HFFc6 (cell line): ENCODE measurements around the gene UBL3. TPM values are rescaled to one million over a fixed set of nuclear protein-coding genes. Genes with fewer than 3 reads are reported as not detected.

Experiments
- DNase-seq: peaks from one replicate; pipeline ENCODE4 v3.0.0-alpha.2; 2018
- H3K27ac Mint-ChIP-seq: 2 replicates; pipeline ENCODE4 v1.8.0; 2020; ENCODE audit warnings: mild to moderate bottlenecking, mixed read lengths
- H3K27me3 Mint-ChIP-seq: 2 replicates; pipeline ENCODE4 v1.8.0; 2021; ENCODE audit warnings: mild to moderate bottlenecking, moderate library complexity, mixed read lengths; ENCODE audit not compliant: insufficient read depth
- H3K36me3 Mint-ChIP-seq: 2 replicates; pipeline ENCODE4 v1.8.0; 2021; ENCODE audit warnings: low read depth, mixed read lengths
- H3K4me1 Mint-ChIP-seq: 2 replicates; pipeline ENCODE4 v1.8.0; 2020; ENCODE audit warnings: low read depth, mixed read lengths
- H3K4me3 Mint-ChIP-seq: 2 replicates; pipeline ENCODE4 v1.8.0; 2020; ENCODE audit warnings: mild to moderate bottlenecking, moderate library complexity, mixed read lengths
- H3K9me3 Mint-ChIP-seq: 2 replicates; pipeline ENCODE4 v1.8.0; 2020; ENCODE audit warnings: mild to moderate bottlenecking, mixed read lengths
- total RNA-seq, 6 experiments: library from RNA; stranded (reverse); fragmentation: NEBNext Ultra II Directional; extraction: Animal tissue kit (Norgen Biotek cat#: 25700); gene quantifications; 2 replicates in 1 of 6; 3 replicates in 5 of 6; pipeline ENCODE4 v1.2.3, GENCODE V29; 2021
- TF ChIP-seq, protein P1 (sequence below): fragments of 200-600 bp; sonication (generic); IDR thresholded peaks from 2 replicates; pipeline ENCODE4 v1.5.0; 2021; ENCODE audit warnings: antibody characterized with exemption, mild to moderate bottlenecking

The UBL3 gene
- total RNA-seq, 6 experiments from 2014 or later: 38.0 to 57.4 (median 44.6) TPM

GRCh38 chr13:29835280-29836061 is 14.9 kb downstream of the UBL3 start:
- Mint-ChIP-seq H3K36me3 (peaks cover 13% of the 10 kb centered on the region), H3K4me1 (peaks cover 71% of the 10 kb centered on the region), H3K4me3 (peak overlapping the region; percentile 31; the same call in 1 of the 2 replicates), H3K27ac (no peak overlapping the region), H3K27me3 (peaks cover 3% of the 10 kb centered on the region; the same call in 1 of the 2 replicates), H3K9me3 (no peaks in the 10 kb centered on the region)
- TF ChIP-seq, protein P1, sequence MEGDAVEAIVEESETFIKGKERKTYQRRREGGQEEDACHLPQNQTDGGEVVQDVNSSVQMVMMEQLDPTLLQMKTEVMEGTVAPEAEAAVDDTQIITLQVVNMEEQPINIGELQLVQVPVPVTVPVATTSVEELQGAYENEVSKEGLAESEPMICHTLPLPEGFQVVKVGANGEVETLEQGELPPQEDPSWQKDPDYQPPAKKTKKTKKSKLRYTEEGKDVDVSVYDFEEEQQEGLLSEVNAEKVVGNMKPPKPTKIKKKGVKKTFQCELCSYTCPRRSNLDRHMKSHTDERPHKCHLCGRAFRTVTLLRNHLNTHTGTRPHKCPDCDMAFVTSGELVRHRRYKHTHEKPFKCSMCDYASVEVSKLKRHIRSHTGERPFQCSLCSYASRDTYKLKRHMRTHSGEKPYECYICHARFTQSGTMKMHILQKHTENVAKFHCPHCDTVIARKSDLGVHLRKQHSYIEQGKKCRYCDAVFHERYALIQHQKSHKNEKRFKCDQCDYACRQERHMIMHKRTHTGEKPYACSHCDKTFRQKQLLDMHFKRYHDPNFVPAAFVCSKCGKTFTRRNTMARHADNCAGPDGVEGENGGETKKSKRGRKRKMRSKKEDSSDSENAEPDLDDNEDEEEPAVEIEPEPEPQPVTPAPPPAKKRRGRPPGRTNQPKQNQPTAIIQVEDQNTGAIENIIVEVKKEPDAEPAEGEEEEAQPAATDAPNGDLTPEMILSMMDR: no peak
- no peak for DNase-seq

GRCh38 chr13:29832761-29833298 is 17.6 kb downstream of the UBL3 start:
- Mint-ChIP-seq H3K36me3 (peaks cover 19% of the 10 kb centered on the region), H3K4me1 (peaks cover 55% of the 10 kb centered on the region), H3K27me3 (peaks cover 3% of the 10 kb centered on the region), H3K9me3 (no peaks in the 10 kb centered on the region; the same call in 1 of the 2 replicates), H3K4me3 (no peak overlapping the region), H3K27ac (no peak overlapping the region)
- TF ChIP-seq, protein P1: no peak
- DNase-seq: no peak

GRCh38 chr13:29830000-29830399 is 20.4 kb downstream of the UBL3 start:
- H3K4me1 Mint-ChIP-seq: peaks cover 37% of the 10 kb centered on the region
- H3K36me3 Mint-ChIP-seq: peaks cover 23% of the 10 kb centered on the region
- no peak overlapping the region for H3K27ac Mint-ChIP-seq
- H3K27me3 Mint-ChIP-seq: peaks cover 3% of the 10 kb centered on the region
- H3K9me3 Mint-ChIP-seq: no peaks in the 10 kb centered on the region; the same call in 1 of the 2 replicates
- no peak overlapping the region for H3K4me3 Mint-ChIP-seq
- no peak for DNase-seq
- TF ChIP-seq, protein P1: 0 out of 2 replicates have a peak, but pooled peaks have one; percentile 12

DNA sequence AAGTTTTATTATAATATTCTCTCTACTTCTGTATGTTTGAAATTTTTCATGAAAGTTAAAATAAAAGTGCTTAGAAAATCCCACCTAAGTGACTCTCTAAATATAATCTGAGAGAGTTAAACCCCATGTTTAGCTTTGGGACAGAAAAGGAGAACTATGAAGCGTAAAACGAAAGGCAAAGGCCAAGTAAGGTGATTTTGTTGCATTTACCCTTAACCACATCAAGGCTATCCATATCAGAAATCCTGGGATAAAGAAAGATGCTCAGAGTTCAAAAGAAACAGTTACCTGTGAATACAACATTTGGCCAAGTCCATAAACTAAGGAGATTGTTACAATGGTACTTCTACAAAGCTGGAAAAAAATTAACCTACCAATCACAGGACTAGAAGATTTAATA is 31.3 kb downstream of the UBL3 start:
- Mint-ChIP-seq H3K27me3 (no peaks in the 10 kb centered on the region), H3K36me3 (no peaks in the 10 kb centered on the region; the same call in 1 of the 2 replicates), H3K27ac (peak overlapping the region; percentile 74; the same call in 1 of the 2 replicates), H3K4me3 (no peak overlapping the region), H3K9me3 (no peaks in the 10 kb centered on the region), H3K4me1 (peaks cover 71% of the 10 kb centered on the region)
- TF ChIP-seq, protein P1: no peak
- DNase-seq: no peak

DNA sequence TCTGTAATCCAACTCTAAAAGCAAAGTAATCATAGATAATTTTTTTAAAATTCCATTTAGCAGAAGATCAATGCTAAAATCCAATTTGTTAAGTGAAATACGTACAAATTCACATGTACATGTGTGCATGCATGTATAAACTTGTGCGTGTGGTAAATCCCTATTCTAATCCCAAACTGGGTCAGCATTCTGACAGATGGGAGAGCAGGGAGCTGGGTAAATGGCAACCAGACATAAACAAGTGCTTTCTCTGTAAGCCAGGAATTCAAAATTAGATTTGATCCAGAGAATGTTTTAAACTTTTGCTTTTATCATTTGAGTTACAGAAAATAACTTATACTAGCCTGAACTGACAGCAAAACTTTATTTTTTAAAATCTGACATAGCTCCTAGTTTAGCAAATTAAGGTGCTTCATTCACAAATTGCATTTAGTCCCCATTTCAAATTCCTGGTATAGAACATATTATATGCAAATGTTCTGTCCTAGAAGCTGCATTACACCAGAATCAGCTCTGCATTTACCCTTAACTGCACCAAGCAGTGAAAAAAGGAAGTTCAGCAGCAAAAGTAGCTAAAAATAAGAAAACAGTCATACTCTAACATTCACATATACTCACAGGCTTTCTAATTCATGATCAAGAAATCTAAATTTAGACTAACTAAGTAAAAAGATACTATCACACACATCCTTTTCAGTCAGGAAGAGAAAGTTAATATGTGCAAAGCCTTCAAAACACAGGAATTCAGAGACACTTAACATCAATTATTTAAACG is 32.6 kb downstream of the UBL3 start:
- Mint-ChIP-seq H3K27ac (peak overlapping the region; percentile 74), H3K4me1 (peaks cover 80% of the 10 kb centered on the region), H3K27me3 (no peaks in the 10 kb centered on the region), H3K36me3 (no peaks in the 10 kb centered on the region), H3K4me3 (peak overlapping the region; percentile 58), H3K9me3 (no peaks in the 10 kb centered on the region)
- peak; percentile 35 for DNase-seq
- TF ChIP-seq, protein P1: no peak
